GM10847 (cell line): Measurements from ENCODE around the gene CDH18.

Experiments
- POLR2A ChIP-seq: IDR thresholded peaks from 2 replicates; pipeline ENCODE4 v1.6.1; 2011; ENCODE audit not compliant: insufficient read length; ENCODE audit errors: extremely low read depth

CDH18 gene

GRCh38 chr5:19900269-19900668 lies 87.7 kb downstream of the CDH18 start:
- no peak for TF ChIP-seq POLR2A

DNA sequence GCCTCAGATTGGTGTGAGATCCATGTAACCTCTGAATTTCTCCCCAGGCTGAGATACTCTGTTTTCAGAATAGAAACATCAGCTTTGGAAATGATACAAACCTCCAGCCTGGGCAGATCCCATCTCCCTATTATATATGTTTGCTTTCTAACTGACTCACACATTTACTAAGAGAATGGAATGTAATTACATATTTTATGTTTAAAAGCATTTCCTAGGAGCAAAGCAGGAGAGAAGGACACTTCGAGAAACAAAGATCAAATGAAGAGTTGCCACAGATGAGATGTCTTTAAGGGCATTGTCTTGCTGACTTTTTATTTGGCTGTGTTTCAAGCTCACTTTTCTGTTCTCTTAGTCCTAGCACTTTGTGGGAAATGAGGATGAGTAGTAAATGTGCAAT lies 96.3 kb downstream of the CDH18 start:
- TF ChIP-seq POLR2A = no peak

- TF ChIP-seq POLR2A = no peak
These were observed 101.7 kb downstream of the CDH18 start for GRCh38 chr5:19886123-19886917.

DNA sequence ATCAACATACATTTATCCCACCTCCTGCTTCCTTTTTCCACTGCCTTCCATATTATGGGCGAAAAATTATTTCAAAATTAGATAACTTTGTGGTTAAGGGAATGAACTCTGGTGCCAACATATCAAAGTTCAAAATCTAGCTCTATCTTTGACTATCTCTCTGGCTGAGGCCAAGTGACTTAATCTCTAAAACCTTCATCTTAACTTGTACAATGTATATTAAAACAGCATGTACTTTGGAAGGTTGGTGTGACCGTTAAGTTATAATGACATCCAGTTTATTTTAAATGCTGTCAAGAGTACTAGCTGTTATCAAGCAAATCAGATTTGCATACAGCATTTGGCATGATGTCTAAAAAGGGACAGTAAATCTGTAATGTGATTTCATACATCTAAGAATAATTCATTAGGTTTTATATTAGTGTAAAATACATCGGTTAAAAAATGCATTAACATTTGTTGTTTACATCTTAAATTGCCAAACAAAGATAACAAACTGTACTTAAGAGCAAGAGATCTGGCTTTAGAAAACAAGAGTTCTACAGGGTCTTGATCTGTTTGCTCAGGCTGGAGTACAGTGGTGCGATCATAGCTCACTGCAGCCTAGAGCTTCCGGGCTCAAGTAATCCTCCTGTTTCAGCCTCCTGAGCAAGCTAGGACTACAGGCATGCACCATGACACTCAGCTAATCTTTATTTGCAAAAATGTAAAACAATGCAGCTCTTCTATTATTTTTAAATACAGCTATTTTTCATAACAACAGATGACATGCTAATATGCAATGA lies 102.8 kb downstream of the CDH18 start:
- no peak for TF ChIP-seq POLR2A

DNA sequence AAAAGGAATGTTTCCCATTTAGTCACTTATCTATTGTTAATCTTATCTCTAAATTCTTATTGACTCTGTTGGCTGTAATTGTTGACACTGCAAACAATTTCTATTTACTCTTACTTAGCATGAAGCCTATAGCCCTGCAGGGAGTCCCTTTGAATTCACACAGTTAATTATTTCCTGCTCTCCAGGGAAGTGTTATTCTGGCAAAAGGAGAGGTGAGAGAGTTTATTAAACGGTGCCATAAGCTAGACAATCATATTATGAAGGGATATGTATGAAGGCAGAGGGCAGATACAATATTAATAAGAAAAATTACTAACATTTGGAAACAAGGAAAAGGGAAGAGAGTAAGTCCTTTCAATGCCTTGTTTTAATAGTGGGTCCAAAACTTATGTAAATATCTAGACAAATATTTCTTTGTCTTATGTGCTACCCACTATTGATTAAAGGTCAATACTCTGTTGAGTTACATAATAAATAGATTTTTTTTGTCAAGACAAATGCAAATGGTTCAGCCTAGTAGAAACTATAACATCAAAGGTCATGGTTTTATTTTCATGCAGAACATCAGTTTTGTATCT lies 107.1 kb downstream of the CDH18 start:
- no peak for TF ChIP-seq POLR2A

- TF ChIP-seq POLR2A = no peak
These were observed 107.5 kb downstream of the CDH18 start for GRCh38 chr5:19880458-19880857.

GRCh38 chr5:19874811-19875210 lies 113.2 kb downstream of the CDH18 start:
- no peak for TF ChIP-seq POLR2A

GRCh38 chr5:19866090-19866450 lies 121.9 kb downstream of the CDH18 start:
- no peak for TF ChIP-seq POLR2A

DNA sequence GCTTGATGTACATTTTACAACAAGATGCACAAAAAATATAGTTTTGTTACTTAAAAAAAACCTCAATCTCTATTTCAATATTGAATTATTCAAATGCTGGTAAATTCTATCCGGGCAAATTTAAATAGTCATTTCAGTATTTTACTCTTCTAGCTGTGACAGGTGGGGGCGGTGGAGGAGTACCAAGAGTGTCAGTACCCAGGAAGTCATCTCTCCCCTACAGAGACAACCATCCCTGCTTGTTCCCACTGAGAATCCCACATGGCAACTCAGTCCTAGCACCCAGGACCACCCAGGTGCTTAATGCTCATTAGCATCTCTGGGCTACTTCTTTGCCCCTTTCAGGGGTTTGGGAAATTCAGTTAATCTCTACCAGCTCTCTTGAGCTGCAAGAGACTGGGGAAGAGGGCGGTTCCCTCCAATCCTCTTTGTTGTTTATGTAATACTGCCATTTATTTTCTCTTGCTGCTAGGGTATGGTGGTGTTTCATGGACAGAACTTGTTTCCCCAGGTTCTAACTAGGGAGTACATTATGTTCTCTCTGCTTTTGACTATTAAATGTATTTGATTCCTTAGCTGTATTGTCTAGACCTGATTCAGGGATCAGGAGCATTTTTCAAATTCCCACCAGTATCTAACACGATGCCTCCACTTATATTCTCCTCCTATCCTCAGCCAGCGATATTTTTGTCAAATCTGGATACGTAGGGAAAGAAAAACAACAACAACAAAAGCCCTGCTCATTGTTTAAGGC lies 122.5 kb downstream of the CDH18 start:
- no peak for TF ChIP-seq POLR2A

DNA sequence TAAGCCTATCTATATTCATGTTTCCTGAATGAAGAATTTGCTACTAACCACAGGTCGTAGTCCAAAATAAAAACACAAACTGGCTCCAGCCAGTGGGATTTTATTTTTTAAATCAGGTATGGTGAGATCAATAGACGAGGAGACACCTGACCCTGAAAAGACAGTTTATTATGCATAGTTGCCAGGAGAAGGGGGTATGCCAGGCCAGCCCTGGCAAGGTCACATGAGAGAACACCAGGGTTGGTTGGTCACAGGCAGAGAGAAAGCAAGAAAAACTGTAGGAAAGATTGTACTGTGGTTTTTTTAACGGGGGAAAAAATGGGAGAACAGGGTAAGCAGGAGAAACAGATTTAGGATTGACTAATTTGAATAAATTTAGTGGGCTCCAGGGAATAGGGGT lies 125.3 kb downstream of the CDH18 start:
- no peak for TF ChIP-seq POLR2A

- no peak for TF ChIP-seq POLR2A
These were observed 129.0 kb downstream of the CDH18 start for GRCh38 chr5:19859020-19859419.

DNA sequence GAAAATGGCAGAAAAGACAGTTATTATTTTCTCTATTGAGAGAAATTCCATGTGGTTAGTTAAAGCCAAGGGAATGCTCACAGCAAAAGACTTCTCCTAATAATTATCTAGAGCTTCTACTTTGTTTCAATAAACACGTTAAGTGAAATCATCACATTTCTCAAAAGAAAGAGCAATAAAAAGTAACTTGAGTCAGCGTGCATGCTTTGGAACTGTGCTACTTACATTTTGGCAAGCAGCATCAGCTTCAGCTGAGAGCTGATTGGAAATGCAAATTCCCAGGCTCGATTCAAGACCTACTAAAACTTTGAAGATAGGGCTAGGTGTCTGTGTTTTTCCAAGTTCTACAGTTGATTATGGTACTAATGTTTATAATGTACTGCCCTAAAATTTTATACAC lies 132.1 kb downstream of the CDH18 start:
- no peak for TF ChIP-seq POLR2A

DNA sequence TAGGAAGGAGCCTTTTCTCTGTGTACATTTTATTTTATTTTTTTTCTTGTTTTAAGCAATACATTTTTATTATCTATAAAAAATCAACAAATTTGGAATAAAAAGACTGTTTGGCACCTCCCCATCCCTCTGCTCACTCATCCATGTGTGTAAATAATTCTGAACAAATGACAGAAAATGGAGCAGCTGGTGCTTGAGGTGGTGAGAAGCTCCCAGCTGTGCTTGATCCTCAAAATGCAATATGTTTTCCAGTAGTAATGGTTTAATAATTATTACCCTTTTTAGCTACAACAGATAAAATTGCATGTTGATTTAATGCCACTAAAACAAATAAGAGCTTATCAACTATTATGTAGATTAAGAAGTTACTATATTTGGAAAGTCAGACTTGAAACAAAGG lies 132.5 kb downstream of the CDH18 start:
- TF ChIP-seq POLR2A = no peak

DNA sequence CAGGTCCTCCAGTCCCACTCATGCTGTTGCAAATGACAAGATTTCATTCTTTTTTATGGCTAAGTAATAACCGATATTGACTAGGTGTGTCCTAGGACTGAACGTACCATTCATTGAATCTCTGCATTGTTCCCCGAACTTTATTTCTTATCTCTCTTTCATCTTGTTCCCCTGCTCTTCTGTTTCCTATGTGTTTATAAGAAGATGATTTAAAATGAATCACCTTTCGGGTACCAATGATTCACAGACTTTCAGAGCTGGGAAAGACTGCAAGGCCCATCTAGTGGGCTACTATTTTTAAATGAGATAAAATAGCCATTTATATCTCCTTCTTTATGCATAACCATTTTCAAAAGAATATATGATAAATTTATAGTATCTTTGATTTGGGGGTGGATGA lies 133.0 kb downstream of the CDH18 start:
- no peak for TF ChIP-seq POLR2A

- TF ChIP-seq POLR2A = no peak
These were observed 134.3 kb downstream of the CDH18 start for GRCh38 chr5:19853616-19854240.
